Stimulated activated CD4-positive, alpha-beta T cell treated with anti-CD3 and anti-CD28 coated beads, Interleukin-4, amount 100 ng/mL, for 24 hours (primary cell): ENCODE measurements around the gene FAM222B.
A peak's percentile ranks its signal among the peaks of the same experiment; 100 is the strongest.
"Not testable (repeated sequence)": the region's sequence is repeated elsewhere in the genome, so short reads cannot be mapped to it uniquely, and the experiment has no call there.

ENCODE experiments used
- DNase-seq: peaks from one replicate; pipeline ENCODE4 v3.0.0-alpha.2; 2020

FAM222B gene

DNA sequence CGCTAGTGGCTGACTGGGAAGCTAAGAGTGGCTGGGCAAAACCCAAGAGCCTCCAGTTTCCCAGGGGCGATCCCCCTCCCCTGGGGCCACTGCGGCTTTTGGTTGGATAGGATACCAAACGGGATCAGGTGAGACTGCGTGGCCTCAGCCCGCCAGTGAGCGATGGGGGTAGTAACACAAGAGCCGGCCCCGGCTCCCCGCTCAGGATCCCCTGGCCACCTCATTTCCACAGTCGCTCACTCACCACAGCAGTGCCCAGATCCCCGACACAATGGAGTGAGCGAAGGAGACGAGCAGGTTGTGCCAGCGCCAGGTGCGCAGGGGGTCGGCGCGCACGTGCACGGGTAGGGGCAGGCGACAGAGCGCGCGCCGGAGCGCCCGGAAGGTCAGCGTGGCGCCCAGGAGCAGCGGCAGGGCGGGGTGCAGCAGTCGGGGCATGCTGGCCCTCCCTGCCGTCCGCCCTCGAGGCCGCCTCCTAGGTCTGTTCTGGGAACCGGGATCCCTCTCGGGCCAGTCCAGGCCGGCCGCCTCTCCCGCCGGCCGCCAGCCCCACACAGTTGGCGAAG is 116.8 kb downstream of the FAM222B start:
- DNase-seq = peak; percentile 68

DNA sequence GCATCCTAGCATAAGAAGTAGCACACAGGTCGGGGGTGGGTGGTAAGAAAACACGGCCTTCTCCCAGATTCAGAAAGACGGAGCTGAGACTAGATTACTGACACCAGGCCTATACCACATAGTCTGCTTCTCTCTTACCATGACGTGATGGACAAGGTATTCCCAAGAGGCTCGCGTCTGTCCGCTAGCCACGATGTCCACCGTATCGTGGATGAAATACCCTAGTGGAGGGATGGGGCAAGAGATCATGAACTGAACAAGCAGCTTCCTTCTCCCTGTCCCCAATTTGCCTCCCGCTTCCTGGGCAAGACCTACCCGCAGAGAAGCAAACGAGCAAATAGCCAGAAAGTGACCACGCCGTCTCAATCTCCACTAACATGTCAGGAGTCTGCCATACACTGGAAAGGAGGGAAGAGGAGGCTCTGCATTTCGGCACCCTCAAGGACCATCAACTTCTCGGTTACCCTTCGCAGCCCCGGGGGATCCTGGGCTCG is 117.4 kb downstream of the FAM222B start:
- DNase-seq = peak; percentile 46

DNA sequence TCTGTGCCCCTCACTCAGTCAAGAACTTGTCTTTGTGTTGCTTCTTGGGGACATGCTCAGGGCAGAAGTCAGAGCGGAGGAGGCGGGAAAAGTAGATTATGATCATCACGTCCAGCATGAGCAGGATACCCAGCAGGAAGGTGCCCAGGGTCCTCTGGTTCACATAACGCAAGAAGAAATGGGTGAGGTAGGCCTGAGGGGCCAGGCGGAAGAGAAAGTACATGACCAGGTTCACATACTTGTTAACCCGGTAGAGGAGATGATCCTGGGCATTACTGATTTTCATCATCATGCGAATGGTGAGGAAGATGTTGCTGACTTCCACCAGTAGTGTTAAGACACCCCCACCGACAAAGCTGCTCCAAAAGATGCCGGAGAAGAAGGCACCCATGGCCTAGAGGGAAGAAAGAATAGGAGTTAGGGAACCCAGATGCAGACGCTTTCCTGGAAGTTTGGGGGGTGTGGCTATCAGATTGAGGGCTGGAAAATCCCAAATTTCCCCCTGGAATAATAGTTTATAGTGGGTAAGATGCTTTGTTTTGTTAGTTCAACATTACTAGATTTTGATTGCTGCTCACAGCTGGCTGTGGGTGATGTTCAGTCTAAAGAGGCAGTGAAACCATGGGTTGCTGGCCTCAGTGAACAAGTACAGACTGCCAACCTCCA is 118.0 kb downstream of the FAM222B start:
- DNase-seq = no peak

DNA sequence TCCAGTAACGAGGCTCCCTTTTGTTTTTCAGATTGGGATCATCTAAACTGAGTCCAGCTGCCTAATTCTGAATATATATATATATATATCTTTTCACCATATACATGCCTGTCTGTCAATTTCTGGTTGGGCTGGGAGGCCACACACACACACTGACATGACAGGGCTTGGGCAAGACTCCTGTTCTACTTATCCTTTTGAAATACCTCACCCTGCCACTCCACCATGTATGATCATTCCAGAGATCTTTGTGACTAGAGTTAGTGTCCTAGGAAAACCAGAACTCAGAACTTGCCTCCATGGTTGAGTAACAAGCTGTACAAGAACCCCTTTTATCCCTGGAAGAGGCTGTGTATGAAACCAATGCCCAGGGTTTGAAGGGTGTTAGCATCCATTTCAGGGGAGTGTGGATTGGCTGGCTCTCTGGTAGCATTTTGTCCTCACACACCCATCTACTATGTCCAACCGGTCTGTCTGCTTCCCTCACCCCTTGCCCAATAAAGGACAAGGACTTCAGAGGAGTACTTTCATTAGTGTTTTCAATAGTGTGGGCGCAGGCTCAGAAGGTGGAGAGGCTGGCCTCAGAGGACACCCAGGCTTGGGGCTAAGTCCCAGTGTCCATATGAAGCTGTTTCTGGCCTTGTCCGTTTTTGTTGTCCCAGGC is 118.6 kb downstream of the FAM222B start:
- not testable (repeated sequence) for DNase-seq

DNA sequence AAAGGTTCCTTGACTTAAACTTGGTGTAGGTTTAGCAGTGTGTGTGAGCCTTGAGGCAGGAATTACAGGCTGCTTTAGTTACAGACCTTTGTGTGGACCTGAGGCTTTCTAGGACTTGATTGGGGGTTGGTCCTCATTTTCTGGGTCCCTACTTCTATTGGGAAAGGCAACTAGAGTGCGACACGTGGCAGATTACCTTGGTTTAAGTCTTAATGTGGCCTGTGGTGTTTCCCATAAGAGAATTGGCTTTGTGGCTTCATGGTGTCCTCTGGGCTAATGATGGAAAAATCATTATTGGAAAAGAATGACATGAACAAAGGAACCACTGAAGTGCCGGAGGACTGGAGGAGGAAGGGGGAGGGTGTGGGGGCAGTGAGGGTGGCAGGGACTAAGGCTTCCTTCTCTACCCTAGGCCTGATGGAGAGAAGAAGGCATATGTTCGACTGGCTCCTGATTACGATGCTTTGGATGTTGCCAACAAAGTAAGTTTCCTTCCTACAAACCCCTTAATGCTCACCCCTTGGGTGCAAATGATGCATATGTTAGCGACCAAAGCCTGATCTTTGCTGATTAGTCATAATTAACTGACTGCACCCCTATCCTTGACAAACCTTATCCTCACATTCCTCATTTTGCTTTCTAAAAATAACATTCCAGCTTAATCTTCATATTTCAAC is 119.3 kb downstream of the FAM222B start:
- DNase-seq = no peak

DNA sequence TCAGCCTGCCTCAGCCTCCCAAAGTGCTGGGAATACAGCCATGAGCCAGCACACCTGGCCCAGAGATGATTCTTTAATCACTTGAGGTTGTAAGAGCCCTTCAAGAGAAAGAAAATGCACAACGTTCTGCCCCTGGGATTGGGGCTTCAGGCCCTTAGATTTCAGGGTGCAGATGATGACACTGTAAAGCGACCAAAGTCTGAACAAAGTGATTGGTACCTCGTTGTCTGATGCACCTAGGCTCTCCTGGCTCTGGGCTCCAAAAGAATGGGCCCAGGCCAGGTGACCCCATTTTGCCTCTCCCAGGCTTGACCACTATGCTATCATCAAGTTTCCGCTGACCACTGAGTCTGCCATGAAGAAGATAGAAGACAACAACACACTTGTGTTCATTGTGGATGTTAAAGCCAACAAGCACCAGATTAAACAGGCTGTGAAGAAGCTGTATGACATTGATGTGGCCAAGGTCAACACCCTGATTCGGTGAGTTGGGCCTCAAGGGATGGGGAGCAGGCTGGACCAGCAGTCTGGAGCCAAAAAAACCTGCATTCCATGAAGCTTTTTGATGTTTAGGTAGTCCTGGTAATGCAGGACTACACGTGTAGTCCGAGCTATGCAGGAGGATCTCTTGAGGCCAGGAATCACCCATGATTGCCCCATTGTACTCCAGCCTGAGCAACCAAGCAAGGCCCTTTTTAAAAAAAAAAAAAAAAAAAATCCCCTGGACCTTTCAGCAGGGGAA is 120.0 kb downstream of the FAM222B start:
- DNase-seq = no peak

DNA sequence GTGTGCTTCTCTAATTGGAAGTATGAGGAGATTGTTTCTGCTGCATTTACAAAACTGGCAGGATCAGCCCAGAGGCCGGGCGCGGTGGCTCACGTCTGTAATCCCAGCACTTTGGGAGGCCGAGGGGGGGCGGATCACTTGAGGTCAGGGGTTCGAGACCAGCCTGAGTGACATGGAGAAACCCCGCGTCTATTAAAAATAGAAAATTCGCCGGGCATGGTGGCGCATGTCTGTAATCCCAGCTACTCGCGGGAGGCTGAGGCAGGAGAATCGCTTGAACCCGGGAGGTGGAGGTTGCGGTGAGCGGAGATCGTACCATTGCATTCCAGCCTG is 121.6 kb downstream of the FAM222B start:
- not testable (repeated sequence) for DNase-seq

DNA sequence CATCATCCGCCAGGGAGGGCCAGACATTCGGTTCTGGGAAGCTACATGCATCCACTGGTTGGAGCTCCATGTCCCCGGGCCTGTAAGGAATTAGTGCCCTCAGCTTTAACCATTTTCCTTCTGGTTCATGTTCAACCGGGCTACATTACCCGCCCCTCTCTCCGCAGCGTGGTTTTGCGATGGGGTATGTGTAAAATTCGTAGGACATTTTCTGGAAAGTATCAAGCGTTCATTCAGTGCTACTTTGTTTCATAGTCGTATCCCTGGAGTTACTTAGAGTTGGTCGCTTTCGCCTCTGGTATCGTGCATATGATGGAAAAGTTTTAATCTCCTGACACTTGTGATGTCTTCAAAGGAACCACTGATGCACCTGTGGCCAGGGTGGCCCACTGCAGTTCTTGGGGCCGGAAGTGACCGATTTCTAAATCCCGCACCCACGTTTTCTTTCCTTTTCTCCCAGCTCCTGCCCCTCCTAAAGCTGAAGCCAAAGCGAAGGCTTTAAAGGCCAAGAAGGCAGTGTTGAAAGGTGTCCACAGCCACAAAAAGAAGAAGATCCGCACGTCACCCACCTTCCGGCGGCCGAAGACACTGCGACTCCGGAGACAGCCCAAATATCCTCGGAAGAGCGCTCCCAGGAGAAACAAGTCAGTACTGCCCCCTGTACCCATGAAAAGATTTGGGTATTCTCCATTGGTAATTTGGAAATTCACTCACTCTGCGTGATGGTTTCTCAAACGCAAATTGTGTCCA is 122.2 kb downstream of the FAM222B start:
- DNase-seq = peak; percentile 62

DNA sequence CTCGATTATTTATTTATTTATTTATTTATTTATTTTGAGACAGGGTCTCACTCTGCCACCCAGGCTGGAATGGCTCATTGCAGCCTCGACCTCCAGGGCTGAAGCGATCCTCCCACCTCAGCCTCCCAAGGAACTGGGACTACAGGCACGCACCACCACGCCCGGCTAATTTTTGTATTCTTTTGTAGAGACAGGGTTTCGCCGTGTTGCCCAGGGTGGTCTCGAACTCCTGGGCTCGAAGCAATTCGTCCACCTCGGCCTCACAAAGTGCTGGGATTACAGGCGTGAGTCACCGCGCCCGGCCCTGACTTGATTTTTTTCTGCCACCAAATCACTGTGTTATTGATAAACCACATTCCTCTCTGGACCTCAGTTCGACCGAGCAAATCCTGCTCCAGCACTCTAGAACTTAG is 123.6 kb downstream of the FAM222B start:
- no peak for DNase-seq

DNA sequence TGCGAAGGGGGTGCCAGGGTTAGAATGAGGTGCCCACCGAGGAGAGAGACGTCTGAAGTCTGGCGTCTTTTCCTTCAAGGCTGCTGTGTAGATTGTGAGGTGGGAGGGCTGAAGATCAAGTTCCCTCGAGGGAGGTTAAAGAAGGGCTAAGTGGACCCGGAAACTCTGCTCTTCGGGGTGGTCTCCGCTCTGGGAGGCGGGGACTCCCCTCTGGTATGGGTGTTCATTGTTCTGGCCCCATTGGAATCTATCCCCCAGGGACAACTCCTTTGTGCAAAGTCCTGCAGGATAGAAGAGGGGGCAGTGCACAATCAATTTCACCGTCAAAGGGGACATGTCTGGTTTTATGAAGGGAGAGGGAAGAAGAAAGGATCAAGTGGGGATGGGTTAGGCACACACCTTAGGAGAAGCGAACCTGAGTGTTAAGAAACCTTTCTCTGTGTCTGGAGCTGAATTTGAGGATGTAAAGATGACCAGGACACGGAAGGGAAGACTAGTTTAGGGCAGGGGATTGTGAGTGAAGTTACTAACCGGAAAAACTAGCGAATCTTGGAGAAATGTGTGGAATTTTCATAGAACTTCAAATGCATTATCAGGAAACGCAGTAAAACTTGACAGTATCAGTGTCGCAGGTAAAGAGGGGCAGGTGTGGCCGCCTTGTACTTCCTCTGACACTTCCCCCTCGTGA is 124.1 kb downstream of the FAM222B start:
- DNase-seq = no peak

DNA sequence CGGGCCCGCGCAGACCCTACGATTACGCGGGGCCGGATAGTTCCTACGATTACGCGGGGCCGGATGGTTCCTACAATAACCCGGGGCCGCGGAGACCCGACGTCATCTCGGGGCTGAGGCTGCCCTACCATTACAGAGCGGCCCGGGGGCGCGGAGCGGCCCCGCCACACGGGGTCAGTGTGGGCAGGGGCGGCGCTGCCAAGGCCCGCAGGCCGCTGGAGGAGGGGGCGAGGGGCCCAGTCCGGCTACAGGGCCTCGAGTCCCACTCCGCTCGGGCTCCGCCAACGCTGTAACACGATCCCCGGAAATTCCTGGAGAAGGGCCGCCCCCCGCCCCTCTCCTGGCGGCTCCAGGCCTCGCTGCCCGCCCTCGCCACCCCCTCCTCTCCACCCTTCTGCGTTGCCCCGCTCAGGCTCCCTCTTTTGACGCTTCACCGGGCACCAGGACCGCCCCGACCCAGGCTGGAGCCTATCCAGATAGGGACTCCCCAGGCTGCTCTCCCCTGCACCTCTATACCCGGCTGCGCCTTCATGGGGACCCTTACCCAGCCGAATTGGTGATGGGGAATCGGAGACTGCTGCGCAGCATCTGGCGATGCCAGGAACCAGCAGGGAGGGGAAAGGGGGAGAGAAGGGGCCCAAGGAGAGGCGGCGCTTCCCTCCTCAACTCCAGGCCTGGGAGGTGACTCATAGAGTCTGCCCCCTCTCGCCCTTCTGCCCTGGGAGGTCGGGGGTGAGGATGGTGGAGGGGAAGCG is 124.8 kb downstream of the FAM222B start, which contains the start of gene RAB34:
Gene RAB34, minus strand, starts transcription at position 291 of the 755 bp plus-strand sequence. CDS start 602 bp downstream, outside the sequence.
- DNase-seq = no peak

DNA sequence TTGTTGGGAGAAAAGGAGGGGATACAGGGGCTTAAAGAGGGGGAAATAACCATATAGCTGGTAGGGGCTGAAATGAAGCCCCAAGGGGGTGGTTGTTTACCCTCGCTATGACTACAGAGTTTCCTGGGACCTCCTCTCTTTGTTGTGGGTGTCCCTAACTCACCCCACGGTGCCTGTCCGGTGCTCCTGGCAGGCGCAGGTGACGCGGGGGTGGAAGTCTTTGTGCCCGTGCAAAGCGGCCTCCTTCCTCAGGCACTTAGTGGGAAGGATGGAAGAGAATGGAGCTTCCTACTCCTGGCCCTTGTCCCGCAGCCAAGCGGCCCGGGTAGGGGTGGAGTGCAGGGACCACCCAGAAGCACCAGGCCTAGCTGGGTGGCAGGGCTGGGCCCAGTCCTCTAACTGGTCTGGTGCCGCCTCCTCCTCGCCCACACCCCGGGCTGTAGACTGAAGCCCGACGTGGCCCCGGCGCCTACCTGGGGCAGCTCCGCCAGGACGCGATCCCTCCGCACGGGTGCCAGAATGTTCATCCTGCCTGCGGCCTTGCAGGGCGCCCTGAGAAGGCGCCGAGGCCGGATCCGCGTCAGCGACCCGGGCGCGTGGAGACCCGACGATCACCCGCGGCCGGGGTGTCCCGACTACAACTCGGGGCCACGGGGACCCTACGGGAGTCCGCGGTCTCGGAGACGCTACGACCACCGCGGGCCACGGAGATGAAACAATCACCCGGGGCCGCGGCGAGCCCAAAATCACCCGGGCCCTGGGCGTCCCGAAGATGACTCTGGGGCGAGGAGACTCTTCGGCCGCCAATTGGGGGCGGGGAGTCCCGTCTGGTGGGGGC is 125.6 kb downstream of the FAM222B start:
- no peak for DNase-seq

DNA sequence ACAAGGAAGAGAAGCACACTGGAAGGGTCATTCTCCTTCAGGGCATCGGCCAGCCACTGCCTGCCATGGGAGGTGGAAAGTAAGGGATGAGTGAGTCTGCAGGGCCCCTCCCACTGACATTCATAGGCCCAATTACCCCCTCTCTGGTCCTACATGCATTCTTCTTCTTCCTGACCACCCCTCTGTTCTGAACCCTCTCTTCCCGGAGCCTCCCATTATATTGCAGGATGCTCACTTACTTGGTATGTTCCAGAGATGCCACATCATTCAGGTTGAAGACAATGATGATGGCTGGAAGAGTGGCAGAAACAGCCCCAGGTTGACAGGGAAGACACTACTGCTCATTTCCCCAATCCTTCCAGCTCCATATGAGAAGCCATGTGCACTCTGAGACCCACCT is 127.4 kb downstream of the FAM222B start:
- DNase-seq = no peak

DNA sequence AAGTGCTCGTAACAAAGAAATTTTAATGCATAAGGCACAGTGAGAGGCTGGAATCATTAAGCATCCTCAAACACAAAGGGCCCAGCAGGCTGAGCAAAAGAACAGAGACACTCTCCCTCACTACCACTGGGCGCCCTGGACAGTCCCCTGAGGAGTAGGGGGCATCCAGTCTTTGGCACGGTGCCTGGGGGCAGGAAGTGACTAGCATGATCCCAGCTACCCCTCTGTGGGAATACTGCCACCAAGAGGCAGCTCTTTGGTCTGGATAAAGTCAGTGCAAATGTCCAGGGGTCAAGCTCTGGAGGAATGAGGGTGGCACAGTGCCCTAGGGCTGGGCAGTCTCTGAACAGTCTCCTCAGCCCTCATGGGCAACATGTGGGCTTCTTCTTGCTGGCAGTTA is 128.3 kb downstream of the FAM222B start:
- DNase-seq = no peak

DNA sequence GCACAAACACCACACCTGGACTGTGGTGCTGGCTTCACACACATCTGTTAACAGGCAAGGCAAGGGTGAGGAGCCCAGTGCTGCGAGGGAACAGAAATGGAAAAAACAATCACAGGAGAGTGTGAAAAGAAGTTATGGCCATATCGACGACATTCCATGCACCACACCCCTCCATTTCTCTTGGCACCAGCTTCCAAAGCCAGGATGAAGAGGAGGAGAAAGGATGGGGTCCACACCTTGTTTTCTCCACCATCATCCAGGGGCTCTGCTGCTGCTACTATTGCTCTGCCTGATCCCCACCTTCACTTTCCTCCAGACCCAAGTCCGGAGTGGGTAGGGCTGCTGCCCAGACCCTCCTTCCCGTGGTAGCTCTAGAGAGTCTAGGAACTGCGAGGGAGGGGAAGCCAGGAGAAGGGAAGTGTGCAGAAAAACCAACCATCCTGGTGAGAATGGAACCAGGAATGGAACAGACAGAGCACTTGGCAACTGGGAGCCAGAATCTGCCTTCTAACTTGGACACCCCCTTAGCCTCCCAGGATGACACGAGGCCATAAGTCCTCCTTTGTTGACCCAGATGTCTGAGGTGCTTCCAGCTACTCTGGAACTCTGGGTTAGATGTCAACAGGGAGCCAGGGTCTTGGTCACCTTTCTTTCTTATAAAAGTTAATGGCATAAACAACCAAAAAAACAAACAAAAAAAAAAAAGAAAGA is 129.7 kb downstream of the FAM222B start:
- no peak for DNase-seq

DNA sequence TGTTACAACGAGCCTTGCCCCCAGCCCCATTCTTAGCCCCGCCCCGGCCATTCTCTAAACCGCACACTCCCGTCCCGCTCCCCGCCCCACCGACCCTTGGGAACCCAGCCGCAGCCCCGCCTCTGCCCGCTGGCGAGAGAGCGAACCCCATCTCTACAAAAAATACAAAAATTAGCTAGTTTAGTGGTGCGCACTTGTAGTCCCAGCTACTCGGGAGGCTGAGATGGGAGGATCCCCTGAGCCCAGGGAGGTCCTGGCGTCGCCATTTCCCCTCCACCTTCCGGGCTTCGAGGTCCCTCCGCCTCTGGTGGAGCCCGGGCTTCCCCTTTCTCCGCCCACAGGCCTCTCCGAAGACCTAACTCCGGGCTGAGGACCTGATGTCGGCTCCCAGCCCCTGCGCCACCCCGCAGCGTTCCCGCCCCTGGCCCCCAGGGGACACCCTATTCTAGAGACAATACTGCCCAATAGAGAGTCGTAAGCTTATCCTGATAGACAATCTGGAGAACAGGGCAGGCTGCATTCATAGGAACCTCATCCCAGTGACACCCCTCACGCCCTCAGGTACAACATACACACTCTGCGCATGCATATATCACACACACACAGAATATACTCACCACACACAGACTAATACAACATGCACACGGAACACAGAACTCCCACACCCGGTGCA is 130.4 kb downstream of the FAM222B start:
- peak; percentile 73 for DNase-seq

DNA sequence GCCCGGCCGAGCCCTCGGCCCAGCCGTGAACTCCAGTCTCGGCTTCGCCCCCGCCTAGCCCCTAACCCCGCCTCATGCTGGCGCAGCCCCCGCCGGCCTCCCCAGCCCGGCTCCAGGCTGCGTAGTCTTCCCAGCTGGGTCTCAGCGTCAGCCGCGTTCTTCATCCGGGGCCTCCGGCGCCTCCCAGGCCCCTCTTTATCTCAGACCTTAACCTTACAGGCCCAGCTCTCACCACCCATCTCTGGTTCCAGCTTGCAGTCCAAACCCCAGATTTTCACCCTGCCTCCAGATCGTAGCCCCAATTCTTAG is 130.9 kb downstream of the FAM222B start, which contains the start of gene PROCA1:
Gene PROCA1, minus strand, starts transcription at position 166 of the 309 bp plus-strand sequence. CDS start 228 bp downstream, outside the sequence.
- no peak for DNase-seq
